ENCODE data around the gene INPP5B.

DNA sequence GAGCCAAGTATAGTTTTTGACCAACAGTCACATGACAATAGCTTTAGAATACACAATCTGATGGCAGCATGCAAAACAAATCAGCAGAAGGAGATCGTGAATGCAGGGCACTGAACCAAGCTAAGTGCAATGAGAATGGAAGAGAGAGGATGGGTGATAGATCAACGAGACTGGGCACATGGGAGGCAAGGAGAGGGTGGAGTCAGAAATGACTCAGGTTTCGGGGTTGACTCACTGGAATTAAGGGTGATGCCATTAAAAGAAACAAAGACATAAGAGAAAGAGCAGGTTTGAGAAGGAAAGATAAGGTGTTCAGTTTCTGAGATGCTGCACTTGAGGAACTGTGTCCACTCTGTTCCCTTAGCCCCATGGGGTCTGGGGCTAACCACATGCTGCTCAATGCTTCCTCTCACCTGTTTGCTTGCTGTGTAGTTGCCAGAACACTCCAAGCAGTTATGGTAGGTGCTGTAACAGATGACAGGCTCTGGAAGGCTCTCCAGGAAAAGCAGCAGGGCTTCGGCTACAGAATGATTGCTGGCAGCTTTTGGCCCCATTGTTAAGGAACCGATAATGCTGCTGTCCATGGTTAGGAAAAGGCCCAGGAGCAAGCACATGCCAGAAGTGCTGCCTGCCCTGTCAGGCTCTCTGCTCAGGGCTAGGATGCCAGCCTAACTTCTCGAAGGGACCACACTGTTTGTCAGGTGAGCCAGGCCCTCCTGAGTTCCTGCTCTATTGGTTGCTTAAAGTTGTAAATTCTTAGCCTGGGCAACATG is 81.3 kb downstream of the INPP5B start:
- TF ChIP-seq, protein P1, sequence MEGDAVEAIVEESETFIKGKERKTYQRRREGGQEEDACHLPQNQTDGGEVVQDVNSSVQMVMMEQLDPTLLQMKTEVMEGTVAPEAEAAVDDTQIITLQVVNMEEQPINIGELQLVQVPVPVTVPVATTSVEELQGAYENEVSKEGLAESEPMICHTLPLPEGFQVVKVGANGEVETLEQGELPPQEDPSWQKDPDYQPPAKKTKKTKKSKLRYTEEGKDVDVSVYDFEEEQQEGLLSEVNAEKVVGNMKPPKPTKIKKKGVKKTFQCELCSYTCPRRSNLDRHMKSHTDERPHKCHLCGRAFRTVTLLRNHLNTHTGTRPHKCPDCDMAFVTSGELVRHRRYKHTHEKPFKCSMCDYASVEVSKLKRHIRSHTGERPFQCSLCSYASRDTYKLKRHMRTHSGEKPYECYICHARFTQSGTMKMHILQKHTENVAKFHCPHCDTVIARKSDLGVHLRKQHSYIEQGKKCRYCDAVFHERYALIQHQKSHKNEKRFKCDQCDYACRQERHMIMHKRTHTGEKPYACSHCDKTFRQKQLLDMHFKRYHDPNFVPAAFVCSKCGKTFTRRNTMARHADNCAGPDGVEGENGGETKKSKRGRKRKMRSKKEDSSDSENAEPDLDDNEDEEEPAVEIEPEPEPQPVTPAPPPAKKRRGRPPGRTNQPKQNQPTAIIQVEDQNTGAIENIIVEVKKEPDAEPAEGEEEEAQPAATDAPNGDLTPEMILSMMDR (IDR thresholded peaks at IDR 0.05), result no peak
- TF ChIP-seq POLR2A (IDR thresholded peaks at IDR 0.05), result no peak
- TF ChIP-seq EP300 (IDR thresholded peaks at IDR 0.05), result no peak
- no peak for TF ChIP-seq POLR2AphosphoS5 (IDR thresholded peaks at IDR 0.05)

Measured in upper lobe of left lung (tissue), 4 donors.